Stimulated activated CD4-positive, alpha-beta T cell treated with anti-CD3 and anti-CD28 coated beads, Interleukin-4, amount 100 ng/mL, for 4 hours (primary cell): ENCODE results near the gene ADRB2.

Source experiments
- DNase-seq, 2 experiments: peaks; one replicate each; pipeline ENCODE4 v3.0.0-alpha.2; 2020

ADRB2 gene

DNA sequence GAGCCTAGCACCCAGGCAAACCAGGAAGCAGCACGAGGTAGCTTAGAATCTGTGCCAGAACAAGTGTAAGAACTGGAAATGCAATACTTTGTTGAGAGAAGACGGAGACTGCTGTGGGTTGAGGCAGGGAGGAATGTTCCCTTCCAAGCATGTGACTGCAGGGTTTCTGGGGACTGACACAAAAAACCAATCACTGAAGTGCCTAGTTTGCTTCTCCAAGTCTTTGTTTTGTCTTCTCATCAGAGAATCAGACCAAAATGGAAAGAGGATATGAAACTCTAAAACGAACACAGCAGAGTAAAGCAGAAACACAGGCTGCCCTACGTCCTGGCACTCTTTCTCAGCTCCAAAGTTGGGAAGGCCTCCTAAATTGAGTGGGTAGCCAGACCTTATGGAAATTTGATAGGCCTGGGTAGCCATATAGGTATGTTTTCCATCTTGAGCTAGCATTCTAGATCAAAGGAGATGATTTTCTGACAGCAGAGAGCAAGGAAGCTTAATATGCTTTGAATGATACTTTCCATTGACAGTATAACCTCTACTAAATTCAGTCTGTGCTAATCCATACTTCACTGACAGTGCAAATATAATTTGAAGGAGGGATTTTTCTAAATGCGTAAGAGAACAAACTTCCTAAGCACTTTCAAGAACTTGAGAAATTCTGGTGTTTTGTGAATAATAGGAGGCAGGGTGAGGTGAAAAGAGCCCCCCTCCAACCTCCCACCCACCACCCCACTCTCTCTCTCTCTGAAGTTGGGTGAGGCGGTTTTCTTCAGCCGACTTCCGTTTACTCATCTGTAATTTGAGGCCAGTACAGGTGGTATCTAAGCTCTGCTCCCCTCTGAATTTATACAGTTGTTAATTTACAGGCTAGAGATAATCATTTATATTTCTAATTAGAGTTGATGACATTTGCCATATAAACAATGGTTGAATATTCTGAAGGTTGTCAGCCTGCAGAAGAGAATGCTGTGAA, 5.5 kb downstream of the ADRB2 start:
- no peak for DNase-seq

DNA sequence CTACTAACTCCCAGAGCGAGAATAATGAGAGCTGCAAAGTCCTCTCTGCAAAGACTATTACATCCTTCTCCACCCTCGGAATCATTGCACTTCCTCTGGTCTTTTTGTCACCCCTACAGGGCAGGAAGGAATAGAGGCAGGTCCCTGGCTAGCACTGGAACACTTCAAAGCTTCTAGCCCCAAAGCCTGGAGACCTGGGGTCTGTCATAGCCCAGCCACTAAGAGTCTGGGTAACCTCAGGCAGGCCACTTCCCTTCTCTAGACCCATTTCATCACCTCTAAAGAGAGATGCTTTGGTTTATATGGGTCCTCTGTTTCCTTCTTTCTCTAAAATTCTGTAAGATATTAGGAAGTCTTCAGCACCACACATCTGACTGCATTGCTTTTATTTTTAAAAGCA, 6.7 kb downstream of the ADRB2 start:
- no peak for DNase-seq

- DNase-seq, result no peak
Observed at GRCh38 chr5:148833925-148834324, 7.5 kb downstream of the ADRB2 start.

GRCh38 chr5:148834689-148835088, 8.3 kb downstream of the ADRB2 start:
- DNase-seq, result no peak

DNA sequence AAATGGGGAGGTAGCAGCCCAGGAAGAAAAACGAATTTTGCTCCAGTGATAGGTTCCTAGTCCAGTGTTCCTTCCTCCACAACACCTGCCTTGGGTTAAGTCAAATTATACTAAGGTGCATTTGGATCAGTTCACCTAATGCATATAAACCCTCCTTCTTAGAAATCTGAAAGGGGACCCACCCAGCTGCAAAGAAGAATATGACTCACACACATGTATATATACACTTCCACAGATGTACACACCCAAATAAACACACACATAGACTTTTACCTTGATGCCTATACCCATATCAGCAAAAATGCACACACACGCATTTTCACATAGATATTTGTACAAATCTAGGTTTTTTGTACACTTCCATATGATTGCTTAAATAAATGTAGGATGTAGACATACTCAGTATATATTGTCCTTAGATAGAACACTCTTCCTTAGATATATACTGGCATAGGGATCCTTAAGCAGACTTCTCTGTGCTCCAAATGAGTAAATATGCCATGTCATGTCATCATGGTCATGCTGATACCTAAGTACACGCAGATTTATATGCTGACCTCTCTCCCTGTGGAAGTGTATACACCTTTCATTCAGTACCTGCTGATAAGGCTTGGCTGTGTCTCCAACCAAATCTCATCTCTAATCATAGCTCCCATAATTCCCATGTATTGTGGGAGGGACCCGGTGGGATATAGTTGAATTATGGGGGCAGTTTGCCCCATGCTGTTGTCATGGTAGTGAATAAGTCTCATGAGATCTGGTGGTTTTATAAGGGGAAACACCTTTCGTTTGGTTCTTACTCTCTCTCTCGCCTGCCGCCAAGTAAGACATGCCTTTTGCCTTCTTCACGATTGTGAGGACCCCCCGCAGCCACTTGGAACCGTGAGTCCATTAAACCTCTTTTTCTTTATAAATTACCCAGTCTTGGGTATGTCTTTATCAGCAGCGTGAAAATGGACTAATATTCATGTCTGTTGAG, 10.2 kb downstream of the ADRB2 start:
- DNase-seq, result no peak

DNA sequence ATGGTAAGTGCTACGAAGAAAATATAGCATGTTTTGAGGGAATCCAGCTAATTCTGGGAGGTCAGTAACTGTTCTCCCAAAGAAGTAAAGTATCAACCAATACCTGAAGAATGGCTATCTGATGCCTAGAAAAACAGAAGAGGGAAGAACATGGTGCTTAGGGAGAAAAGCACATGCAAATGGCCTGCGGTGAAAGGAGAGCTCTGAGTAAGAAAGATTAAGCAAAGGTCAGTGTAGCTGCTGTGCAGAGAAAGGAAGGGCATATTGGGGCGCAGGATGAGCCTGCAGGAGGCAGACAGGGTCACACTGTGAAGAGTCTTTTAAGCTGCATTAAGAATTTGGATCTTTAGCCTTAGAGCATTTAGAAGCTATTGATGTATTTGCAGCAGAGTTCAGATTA, 11.0 kb downstream of the ADRB2 start:
- no peak for DNase-seq

DNA sequence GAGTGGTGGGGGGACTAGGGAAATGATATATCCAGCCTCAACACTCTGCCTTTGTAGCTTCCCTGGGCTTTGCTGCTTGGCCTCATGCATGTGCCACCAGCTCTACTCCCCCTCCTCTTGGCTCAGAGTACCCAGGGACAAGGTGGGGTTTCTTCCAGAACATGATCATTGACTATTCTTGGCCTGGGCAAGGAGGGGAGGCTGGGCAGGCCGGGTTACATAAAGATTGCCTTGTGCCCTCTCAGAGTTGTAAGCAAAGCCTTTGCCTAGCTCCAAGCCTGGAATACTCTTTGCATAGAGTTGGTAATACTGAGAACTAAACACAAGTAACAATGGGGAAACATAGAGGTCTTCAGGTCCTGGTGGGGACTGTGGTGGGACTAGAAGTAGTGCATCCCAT, 11.9 kb downstream of the ADRB2 start:
- no peak for DNase-seq

DNA sequence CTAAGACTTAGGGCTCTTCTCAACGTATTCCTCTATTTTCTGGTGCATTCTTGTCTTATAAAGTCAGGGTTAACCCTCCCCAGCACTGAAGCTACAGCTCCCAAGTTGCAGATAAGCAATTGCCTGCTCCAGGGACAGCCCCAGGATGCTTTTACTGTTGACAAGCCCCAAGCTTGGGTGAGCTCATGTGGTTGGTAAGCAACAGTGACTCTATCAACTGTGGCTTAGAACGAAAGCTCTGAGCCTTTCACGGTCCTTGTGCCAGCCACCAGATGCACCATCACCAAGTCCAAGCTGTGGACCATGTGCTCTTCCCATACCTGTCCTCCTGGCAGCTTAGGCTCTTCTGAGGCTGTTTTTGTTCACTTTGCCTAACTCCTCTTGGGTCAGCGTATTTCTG, 13.5 kb downstream of the ADRB2 start:
- DNase-seq, result no peak

GRCh38 chr5:148840531-148840930, 14.1 kb downstream of the ADRB2 start:
- no peak for DNase-seq

- DNase-seq, result no peak
Observed at GRCh38 chr5:148841519-148841918, 15.1 kb downstream of the ADRB2 start.

GRCh38 chr5:148842161-148842560, 15.8 kb downstream of the ADRB2 start:
- DNase-seq, result no peak

DNA sequence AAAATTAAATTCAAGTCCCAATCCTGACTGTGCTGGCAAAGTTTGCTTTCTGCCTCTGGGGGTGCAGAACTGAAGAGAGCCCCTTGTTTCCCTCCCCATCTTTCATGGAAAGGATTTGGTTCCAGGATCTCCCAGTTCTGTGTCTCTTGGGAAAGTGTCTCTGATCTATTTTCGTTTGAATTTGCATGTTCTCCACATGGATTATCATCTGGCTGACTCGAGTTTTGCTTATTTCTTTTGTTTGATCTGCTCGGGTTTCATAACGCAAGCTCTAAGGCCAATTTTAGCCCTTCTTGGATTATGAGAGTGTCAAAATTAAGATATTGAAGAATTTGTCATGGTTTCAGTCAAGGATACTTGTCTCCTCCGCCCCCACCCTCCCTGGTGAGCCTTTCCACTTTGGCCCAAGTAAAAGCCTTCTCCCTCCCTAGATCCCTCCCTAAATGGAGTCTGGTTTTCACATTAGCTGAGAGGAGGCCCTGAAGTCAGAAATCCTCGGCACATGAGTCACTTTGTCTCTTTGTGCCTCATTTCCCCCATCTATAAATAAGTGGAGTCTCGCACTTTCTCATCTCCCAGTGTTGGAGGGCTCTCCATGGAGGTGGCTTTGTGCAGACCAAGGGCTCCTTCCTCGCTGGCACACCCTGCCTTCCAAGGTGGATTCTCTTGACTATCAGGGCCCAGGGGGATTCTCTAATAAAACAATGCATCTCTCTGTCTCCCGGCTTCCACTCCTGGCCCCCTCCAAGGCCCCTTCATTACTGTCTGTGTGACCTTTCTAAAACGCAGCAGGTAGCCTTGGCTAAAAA, 17.3 kb downstream of the ADRB2 start:
- no peak for DNase-seq

GRCh38 chr5:148844433-148845280, 18.2 kb downstream of the ADRB2 start:
- DNase-seq, result no peak

DNA sequence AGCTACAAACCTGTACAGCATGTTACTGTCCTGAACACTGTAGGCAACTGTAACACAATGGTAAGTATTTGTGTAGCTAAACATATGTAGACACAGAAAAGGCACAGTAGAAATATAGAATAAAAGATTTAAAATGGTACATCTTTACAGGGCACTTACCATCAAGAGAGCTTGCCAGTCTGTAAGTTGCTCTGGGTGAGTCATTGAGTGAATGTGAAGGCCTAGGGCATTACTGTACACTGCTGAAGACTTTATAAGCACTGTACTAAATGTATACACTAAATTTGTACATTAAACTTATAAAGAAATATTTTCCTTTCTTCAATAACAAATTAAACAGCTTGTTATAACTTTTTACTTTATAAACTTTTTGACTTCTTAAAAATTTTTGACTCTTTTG, 20.5 kb downstream of the ADRB2 start:
- no peak for DNase-seq

GRCh38 chr5:148847456-148847855, 21.0 kb downstream of the ADRB2 start:
- DNase-seq, result no peak

GRCh38 chr5:148848393-148849031, 22.1 kb downstream of the ADRB2 start:
- no peak for DNase-seq

- no peak for DNase-seq
Observed at GRCh38 chr5:148849461-148849860, 23.1 kb downstream of the ADRB2 start.

GRCh38 chr5:148850836-148851235, 24.4 kb downstream of the ADRB2 start:
- no peak for DNase-seq

GRCh38 chr5:148853868-148854267, 27.5 kb downstream of the ADRB2 start:
- DNase-seq, result no peak

GRCh38 chr5:148855249-148856008, 29.0 kb downstream of the ADRB2 start:
- no peak for DNase-seq

- no peak for DNase-seq
Observed at GRCh38 chr5:148856009-148856367, 29.6 kb downstream of the ADRB2 start.
